ENCODE measurements around the gene FADS6. TPM values are rescaled to one million over a fixed set of nuclear protein-coding genes. Genes with fewer than 3 reads are reported as not detected.

The FADS6 gene, protein sequence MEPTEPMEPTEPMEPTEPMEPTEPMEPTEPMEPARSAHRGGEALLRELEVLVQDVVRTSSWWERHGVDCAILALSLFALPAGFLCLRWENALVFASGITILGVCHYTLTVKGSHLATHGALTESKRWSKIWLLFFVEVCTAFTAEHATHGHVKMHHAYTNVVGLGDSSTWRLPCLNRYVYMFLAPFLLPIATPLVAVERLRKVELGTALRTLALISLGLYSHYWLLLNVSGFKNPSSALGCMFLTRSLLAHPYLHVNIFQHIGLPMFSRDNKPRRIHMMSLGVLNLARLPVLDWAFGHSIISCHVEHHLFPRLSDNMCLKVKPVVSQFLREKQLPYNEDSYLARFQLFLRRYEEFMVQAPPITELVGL
- total RNA-seq = not detected in 2 replicates

DNA sequence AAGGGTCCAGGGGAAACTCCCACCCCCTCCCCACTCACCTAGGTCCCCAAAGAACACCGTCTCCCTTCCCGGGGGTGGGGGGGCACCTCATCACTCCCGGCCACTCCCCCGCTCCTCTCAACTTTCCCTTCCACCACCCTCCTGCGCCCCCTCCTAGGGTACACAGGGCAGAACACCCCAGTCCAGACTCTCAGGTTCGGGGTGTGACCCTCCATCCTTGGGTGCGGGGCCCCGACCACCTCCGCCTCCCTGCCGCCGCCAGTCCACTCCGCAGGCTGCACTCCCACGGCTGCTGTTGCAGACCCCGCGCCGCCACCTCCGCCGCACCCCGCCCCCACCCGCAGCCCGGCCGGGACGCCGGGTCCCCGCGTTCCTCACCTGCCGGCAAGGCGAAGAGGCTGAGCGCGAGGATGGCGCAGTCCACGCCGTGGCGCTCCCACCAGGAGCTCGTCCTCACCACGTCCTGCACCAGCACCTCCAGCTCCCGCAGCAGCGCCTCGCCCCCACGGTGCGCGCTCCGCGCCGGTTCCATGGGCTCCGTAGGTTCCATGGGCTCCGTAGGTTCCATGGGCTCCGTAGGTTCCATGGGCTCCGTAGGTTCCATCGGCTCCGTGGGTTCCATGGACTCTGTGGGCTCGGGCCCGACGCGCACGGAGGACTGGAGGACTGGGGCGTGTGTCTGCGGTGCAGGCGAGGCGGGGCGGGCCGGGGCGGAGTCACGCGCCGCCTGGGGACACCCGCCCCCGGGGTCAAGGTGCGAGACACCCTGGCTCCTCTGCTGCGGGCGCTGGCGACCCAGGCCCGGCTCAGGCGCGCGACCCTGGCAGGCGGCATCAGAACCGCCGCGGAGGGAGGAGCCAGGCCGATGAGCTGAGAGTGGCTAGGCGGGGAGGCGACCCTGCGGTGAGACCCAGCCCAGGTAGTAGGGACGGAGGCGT, at the start of gene FADS6:
Gene FADS6 (minus strand): TSS at position 660 of the 938 bp plus-strand sequence. CDS start 38 bp downstream, at position 622.
- DNase-seq (ENCODE audit: low read depth in 2 of 2) = no peak

DNA sequence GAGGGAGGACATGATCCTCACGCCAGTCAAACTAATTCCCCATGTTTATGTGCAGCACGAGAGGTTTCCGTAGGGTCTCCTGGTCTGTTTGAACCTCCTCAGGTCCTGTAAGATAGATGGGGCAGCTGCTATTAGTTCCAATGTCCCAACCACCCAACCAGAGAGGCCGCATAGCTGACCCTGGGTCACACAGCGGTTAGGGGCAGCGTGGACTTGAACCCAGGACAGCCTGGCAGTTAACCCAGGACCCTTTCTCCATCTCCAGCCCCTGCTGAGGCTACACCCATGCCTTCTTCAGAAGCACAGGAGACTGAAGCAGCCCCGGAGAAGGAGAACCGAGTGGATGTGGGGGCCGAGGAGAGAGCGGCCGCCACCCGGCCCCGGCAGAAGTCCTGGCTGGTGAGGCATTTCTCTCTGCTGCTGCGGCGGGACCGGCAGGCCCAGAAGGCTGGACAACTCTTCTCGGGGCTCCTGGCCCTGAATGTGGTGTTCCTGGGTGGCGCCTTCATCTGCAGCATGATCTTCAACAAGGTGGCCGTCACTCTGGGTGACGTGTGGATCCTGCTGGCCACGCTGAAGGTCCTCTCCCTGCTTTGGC, 47.8 kb upstream of the FADS6 start:
- no peak for DNase-seq (ENCODE audit: low read depth in 2 of 2)

DNA sequence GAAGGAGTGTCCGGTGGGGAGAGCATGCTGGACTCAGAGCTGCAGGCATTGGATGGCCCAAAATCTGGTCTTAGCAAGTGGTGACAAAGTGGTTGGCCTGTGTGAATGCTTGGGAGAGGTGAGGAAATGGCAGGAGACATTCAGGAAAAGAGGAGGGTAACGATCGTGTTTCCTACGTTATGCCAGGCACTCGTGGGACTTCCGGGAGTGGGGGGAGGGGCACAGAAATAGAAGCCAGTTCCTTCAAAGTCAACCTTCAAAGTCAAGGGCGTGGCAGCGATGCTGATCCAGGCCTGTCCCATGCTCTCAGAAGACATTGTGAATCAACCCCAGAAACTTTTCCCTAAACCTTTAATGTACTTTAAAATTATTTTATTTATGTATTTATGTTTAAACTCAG, 46.1 kb upstream of the FADS6 start:
- DNase-seq (ENCODE audit: low read depth in 2 of 2) = no peak

DNA sequence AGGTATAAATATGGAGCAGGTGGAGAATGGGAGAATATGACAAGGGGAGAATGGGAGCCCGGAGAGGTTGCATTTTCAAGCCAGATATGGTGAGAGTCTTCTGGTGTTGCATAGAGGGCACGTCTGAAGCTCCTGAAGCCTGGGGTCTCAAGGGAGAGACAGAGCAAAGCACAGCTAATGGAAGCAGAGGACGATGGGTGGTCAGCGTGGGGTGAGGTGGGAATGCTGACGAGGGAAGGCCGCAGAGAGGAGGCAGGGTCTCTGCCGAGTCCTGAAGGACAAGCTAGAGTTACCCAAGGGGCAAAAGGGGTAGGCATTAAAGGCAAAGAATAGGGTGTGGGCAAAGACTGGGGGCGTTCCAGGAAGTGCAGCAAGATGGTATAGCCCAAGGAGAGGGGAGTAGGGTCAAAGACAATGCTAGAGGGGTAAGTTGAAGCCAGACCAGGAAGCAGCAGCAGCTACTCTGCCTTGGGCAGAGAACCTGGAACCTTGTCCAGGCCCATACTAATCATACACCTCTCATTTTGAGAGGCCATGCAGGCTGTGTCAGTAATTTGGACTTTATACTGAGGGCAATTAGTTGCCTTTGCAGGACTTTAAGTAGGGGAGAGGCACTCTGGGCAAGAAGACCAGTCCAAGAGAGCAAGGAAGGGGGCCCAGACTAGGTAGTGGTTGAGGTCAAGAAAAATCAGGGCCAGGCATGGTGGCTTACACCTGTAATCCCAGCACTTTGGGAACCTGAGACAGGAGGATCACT, 44.9 kb upstream of the FADS6 start:
- no peak for DNase-seq (ENCODE audit: low read depth in 2 of 2)

DNA sequence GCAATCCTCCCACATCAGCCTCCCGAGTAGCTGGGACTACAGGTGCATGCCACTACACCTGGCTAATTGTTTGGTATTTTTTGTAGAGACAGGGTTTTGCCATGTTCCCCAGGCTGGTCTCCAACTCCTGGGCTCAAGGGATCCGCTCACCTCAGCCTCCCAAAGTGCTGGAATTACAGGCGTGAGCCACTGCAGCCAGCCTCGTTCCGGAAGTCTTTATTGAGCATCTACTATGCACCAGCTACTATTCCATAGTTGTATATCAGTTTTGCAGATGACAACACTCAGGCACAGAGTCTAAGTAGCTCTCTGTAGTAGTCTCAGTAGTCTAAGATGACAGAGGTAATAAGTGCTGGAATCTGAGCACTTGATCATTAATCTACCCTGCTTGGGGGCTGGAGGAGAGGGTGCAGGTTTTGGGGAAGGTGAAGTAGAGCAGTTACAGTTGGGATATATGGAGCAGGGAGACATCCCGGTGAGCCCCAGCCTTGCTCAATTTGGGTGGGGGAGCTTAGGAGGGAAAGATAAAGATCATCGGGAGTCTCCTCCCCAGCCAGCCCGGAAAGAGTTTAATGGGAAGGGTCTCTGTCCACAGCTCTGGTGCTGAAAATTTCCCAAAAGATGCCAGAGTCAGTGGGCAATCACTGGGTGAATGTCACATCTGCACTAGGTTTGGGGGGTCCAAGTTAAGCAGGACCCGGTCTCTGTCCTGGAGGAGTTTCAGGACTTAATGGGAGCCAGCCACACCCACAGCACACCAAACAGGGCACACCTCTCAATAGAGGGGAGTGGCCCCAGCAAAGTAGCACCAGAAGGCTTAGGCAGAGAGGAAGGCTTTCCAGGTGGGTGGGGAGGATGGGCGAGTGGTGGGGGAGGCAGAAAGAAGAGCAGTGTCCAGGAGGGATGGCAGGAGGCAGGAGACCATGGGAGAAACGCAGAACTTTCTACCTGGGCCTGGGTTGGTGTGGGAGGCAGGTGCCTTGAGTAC, 43.9 kb upstream of the FADS6 start:
- DNase-seq (ENCODE audit: low read depth in 2 of 2) = no peak

DNA sequence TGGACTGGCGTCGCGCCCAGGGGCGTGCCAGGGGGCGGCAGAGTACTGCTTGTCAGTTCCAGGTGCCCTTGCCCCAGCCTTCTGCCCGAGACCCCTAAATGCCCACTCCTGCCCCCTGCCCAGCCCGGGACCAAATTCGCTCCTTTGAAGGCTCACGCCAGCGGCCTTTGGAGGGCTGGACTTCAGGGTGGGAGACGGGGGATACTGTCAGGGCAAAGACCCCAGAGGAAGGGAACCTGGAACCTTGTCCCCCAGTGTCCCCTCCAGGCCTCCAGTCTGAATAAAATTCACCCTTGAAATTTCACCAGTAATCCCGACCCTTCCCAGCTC, 43.0 kb upstream of the FADS6 start:
- DNase-seq (ENCODE audit: low read depth in 2 of 2) = no peak

DNA sequence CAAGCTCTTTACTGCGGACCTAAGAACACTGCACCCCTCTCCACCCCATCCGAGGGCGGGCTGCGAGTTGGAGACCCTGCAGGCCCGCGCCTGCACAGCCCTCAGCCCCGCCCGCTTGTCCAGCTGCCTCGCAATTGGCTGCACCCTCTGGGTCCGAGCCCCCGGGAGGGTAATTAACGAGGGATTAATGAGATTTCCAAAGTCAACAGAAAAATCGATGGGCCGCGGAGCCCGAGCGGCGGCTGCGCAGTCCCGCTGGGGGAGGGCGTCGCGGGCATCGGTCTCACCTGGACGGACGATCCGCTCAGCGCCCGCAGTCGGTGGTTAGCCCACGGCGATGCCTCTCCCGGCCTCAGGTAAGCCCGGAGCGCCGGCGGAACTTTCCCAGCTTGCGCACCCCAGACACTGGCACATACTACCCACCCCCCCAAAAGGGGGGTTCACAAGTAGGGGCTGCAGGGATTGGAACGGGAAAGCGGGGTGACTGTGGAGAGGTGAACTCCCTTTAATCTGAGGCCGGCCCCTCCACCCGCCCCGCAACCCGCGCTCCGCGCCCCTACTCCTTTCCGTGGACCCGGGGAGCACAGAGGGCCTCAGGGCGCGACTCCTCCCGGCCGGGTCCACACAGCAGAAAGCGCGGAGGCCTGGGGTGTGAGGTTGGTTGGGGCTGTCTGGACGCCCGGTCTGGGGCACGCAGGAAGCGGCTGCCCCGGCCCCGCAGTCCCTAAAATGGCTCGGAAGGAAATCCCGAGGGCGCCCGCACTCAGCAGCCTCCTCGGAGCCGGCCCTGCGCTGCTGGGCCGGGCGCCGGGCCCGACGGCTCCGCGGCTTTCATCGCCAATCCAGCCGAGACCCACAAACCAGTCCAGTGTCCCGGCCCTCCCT, 42.4 kb upstream of the FADS6 start, which contains the start of gene OTOP3:
Gene OTOP3 (plus strand): TSS at position 314 of the 885 bp plus-strand sequence. CDS start 24 bp downstream, at position 338.
- DNase-seq (ENCODE audit: low read depth in 2 of 2) = no peak

DNA sequence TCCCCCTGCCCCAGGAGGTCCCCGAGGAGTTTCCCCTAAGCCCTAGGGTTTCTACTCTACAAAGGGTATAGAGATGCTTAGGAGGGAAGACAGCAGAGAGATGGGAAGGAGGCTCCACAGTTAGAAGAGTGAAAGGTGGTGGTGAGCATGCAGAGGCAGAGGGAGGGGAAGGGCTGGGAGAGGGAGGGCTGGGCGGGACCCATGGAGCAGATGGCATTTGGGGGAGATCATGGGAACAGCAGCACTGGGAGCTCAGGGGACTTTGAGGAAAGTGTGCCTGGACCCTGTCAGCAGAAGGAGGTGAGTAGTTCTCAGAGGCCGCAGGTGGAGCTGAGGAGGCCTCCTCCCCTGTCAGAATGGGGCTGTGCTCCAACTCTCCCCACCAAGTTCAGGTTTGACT, 41.6 kb upstream of the FADS6 start:
- DNase-seq (ENCODE audit: low read depth in 2 of 2) = no peak

DNA sequence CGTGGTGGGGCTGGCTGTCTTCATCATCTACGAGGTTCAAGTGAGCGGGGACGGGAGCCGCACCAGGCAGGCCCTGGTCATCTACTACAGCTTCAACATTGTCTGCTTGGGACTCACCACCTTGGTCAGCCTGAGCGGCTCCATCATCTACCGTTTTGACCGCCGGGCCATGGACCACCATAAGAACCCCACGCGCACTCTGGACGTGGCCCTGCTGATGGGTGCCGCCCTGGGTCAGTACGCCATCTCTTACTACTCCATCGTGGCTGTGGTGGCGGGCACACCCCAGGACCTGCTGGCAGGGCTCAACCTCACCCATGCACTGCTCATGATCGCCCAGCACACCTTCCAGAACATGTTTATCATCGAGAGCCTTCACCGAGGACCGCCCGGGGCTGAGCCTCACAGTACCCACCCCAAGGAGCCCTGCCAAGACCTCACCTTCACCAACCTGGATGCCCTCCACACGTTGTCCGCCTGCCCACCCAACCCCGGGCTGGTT, 37.2 kb upstream of the FADS6 start:
- DNase-seq (ENCODE audit: low read depth in 2 of 2) = no peak

DNA sequence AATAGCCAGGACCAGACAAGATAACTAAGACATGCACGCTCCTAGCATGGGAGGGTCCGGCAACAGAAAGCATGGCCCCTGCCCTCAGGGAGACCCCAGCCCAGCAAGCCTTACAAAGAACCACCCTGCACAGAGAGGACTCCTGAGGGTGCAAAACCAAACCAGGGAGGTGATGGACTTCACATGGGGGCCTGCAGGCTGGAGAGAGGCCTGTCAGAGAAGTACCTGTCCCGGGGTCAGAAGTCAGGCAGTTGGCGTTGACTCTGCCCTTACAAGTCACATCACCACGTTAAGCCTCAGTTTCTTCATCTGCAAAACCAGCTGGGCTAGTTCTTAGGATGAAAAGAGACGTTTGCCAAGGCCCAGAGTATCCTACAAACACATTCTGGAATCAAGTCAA, 35.4 kb upstream of the FADS6 start:
- DNase-seq (ENCODE audit: low read depth in 2 of 2) = no peak

DNA sequence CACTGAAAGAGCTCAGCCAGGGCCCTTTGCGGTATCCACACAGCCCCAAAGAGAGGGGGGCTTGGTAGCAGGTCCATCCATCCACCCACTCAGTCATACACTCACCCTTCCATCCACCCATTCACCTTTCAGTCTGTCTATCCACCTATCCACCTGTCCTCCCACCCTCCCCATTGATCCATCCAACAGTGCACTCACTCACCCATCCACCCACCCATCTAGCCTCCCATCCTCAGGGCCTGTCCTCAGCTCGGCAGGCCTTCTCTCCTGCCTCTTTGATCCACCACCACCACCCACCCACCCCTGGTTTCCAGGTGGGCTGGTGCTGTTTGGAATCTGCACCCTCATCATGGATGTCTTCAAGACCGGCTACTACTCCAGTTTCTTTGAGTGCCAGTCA, 31.8 kb upstream of the FADS6 start:
- DNase-seq (ENCODE audit: low read depth in 2 of 2) = no peak

DNA sequence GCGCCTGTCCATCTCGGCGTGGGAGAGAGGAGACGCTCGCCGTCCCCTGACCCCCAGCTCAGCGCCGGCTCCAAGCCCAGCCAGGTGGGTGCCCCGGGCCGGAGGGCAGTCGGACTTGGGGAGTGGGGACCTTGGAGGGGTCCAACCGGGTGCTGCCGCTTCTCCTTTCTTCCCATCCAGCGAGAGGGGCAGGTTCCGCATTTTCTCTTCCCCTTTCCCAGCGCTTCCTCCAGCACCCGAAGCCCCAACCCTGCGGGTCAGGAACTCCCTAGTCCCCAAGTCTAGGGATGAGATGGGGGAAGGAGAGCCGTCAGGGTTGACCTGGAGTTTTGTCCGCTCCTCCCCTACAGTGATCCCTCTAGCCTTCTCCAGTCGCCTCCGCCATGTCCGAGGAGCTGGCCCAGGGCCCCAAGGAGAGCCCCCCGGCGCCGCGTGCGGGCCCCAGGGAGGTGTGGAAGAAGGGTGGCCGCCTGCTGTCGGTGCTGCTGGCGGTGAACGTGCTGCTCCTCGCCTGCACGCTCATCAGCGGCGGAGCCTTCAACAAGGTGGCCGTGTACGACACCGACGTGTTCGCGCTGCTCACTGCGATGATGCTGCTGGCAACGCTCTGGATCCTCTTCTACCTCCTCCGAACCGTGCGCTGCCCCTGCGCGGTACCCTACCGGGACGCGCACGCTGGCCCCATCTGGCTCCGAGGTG, 31.0 kb upstream of the FADS6 start, which contains the start of gene OTOP2:
Gene OTOP2 (plus strand): TSS at position 24 of the 699 bp plus-strand sequence. CDS start 360 bp downstream, at position 384.
- no peak for DNase-seq (ENCODE audit: low read depth in 2 of 2)

DNA sequence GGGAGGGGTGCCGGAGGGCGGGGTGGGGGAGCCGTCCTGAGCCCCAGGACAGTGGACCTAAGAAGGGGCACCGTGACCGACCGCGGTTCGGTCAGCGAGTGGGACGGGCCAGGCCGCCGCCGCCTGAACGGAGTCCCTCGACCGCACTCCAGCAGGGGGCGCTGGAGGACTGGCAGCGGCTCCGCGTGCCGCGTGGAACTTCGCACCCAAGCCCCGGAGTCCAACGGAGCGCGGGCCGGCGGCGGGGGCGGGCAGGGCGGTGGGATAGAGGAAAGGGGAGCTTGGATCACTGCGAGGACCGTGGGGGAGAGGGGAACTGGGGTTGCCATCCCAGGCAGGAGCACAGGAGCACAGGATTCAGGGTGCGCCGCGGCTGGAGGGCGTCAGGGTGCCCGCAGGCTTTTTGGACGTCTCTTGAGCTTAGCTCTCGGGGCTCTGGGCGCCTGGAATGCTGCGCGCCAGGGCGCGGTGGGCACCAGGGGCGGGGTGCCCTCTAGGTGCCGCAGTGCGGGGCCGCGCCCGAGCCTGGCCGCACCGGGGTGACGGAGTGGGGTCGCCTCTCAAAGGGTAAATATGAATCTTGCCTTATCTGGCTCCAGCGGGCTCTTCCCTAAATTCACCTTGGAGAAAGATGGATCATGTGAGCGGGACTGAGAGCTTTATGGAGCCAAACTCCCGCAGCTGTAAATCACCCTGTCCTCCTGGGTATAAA, 30.3 kb upstream of the FADS6 start:
- DNase-seq (ENCODE audit: low read depth in 2 of 2) = peak; percentile 16 to 57

DNA sequence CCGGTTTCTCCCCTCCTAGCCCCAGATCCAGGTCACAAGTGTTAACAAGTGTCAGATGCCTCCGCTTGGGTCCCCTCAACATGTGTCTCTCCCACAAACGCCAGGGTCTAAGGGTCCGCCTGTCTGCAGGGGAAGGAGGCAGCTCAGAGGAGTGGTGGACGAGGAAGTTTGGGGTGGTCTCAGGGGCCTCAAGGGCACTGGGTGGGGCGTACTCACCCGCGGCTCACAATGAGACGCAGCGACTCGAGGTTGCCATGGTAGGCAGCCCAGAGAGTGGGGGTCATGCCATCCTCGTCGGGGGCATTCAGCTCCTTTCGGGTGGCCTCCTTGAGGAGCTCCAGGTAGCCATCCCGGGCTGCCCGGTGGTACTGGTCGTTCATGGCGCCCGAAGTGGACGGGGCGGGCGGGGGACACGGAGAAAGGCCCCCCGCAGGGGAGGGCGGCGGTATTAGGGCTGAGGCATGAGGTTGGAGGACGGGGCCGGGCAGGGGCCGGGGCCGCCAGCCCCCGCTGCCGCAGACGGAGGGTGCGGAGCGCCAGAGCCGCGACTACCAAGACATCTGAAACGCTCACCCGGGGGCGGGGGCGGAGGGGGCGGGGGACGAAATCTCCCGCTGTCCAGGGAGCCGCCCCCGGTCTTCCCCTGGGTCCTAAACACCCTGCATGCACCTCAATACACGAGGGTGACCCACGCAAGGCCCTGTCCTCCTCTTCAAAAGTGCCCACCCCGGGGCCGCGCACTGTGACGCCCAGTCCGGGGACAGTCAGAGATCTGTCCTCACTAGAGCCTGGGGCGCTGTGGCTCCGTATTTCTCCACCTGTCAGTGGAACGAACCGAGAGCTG, 29.5 kb upstream of the FADS6 start, which contains the start of gene USH1G:
Gene USH1G (minus strand): TSS at position 562 of the 844 bp plus-strand sequence. CDS start 182 bp downstream, at position 380.
- no peak for DNase-seq (ENCODE audit: low read depth in 2 of 2)

DNA sequence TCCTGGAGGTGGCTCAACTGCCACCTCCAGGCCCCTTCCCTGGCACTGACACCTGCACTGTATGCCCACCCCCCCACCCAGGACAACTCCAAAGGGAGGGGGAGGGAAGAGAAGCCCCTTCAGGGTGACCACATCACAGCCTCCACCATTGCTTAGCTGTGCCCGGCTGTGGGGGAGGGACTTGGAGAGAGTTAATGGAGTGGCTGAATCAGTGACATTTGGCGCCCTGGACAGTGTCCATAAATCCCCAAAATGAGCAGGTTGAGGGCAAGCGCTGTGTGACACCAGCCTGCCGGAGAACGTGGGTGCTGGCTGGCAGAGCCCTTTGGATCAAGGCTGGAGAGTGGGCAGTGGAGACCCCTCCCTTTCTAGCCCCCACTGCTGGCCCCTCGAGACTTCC, 28.7 kb upstream of the FADS6 start:
- DNase-seq (ENCODE audit: low read depth in 2 of 2) = no peak

DNA sequence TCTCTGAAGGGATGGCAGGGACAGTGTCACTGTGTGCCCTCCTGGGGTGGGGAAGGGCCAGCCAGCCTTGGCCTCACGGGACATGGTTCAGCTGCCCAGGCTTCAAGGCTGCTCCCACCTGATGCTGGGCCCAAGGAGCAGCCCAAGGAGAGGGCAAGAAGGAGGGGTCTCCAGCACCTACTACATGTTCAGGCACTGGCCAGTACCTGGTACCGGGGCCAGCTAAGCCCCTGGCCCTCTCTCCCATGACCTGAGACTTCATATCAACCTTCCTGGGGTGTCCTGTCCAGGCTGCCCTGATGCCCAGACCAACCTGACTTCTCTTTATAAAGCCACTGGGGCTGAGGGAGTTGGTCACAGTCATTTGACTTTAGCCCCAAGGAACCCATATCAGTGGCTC, 28.3 kb upstream of the FADS6 start:
- DNase-seq (ENCODE audit: low read depth in 2 of 2) = no peak

Data from dermis microvascular lymphatic vessel endothelial cell (primary cell).